ENCODE measurements around the gene TMEM183A.

Gene TMEM183A

GRCh38 chr1:203028784-203029553, 21.8 kb downstream of the TMEM183A start:
- no peak for DNase-seq (ENCODE audit: low read depth)

- no peak for DNase-seq (ENCODE audit: low read depth)
These were observed 24.3 kb downstream of the TMEM183A start for GRCh38 chr1:203031467-203031866.

- no peak for DNase-seq (ENCODE audit: low read depth)
These were observed 26.1 kb downstream of the TMEM183A start for GRCh38 chr1:203033287-203033686.

- DNase-seq (ENCODE audit: low read depth) = no peak
These were observed 26.7 kb downstream of the TMEM183A start for GRCh38 chr1:203033917-203034316.

- no peak for DNase-seq (ENCODE audit: low read depth)
These were observed 27.4 kb downstream of the TMEM183A start for GRCh38 chr1:203034422-203035110.

- no peak for DNase-seq (ENCODE audit: low read depth)
These were observed 28.2 kb downstream of the TMEM183A start for GRCh38 chr1:203035111-203036000.

GRCh38 chr1:203036135-203036534, 29.0 kb downstream of the TMEM183A start:
- DNase-seq (ENCODE audit: low read depth) = no peak

GRCh38 chr1:203036537-203036936, 29.4 kb downstream of the TMEM183A start:
- no peak for DNase-seq (ENCODE audit: low read depth)

- no peak for DNase-seq (ENCODE audit: low read depth)
These were observed 30.5 kb downstream of the TMEM183A start for GRCh38 chr1:203037509-203038190.

GRCh38 chr1:203038217-203038741, 31.1 kb downstream of the TMEM183A start:
- no peak for DNase-seq (ENCODE audit: low read depth)

GRCh38 chr1:203038891-203039608, 31.9 kb downstream of the TMEM183A start:
- peak; percentile 55 for DNase-seq (ENCODE audit: low read depth)

- no peak for DNase-seq (ENCODE audit: low read depth)
These were observed 32.7 kb downstream of the TMEM183A start for GRCh38 chr1:203039609-203040512.

- DNase-seq (ENCODE audit: low read depth) = no peak
These were observed 33.5 kb downstream of the TMEM183A start for GRCh38 chr1:203040513-203041275.

- no peak for DNase-seq (ENCODE audit: low read depth)
These were observed 34.3 kb downstream of the TMEM183A start for GRCh38 chr1:203041351-203041932.

GRCh38 chr1:203043830-203044545, 36.8 kb downstream of the TMEM183A start:
- DNase-seq (ENCODE audit: low read depth) = no peak

- DNase-seq (ENCODE audit: low read depth) = no peak
These were observed 37.5 kb downstream of the TMEM183A start for GRCh38 chr1:203044546-203045250.

GRCh38 chr1:203045336-203045735, 38.2 kb downstream of the TMEM183A start:
- no peak for DNase-seq (ENCODE audit: low read depth)
